HUDEP-2 (cell line): Measurements from ENCODE around the gene FLT3LG.

ENCODE experiments used
- DNase-seq, 76 experiments: peaks; one replicate each; lab custom pipeline; 2025; ENCODE audit not compliant: unreplicated experiment in 76 of 76; lab: John Stamatoyannopoulos, UW

FLT3LG gene

DNA sequence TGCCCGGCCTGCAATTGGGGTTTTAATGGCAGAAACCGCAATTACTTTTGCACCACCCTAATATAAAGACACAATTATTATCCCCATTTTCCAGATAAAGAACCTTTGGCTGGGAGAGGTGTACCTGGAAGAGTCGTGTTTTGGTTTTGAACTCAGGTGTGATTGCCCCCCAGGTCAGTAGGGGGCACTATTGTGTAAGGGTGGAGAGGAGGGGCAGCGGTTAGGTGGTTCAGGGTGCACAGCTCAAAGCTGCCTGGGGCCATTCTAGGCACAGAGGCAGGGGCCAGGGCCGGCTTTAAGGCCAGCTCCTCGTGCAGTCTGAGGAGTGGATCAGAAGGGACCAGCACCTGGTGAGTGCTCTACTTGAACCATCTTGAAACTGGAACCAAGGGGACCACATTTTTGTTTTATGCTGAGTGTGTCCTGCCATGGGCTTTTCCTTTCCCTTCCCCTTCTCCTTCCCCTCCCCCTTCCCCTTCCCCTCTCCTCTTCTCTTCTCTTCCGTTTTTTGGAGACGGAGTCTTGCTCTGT lies 32.6 kb downstream of the FLT3LG start:
- peak in 57 of 76 experiments; percentile 19 to 82 (median 63) for DNase-seq

DNA sequence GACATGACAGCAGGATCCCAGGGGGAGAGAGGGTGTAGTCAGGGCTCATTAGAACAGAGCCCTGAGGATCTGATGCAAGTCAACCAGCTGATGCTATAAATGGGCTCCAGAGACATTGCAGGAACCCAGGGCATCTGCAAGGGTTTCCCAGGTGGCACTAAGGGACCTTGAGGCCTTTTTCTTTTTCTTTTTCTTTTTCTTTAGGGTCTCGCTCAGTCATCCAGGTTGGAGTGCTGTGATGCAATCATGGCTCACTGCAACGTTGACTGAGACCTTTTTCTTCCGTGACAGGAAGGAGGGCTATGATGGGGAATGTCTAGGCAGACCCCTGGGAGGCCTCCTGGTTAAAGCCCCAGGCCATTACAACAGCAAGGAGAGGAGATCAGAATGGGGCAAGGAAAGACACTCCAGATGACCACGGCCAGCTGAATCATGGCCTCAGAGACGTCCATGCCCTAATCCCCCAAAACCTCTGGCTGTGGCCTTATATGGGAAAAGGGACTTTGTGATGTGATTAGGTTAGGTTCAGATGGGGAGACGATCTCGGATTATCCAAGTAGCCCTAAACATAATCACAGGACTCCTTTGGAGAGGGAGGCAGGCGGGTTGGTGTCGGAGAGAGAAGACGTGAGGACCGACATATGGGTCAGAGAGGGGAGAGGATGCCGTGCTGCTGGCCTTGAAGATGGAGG lies 33.9 kb downstream of the FLT3LG start:
- no peak for DNase-seq

DNA sequence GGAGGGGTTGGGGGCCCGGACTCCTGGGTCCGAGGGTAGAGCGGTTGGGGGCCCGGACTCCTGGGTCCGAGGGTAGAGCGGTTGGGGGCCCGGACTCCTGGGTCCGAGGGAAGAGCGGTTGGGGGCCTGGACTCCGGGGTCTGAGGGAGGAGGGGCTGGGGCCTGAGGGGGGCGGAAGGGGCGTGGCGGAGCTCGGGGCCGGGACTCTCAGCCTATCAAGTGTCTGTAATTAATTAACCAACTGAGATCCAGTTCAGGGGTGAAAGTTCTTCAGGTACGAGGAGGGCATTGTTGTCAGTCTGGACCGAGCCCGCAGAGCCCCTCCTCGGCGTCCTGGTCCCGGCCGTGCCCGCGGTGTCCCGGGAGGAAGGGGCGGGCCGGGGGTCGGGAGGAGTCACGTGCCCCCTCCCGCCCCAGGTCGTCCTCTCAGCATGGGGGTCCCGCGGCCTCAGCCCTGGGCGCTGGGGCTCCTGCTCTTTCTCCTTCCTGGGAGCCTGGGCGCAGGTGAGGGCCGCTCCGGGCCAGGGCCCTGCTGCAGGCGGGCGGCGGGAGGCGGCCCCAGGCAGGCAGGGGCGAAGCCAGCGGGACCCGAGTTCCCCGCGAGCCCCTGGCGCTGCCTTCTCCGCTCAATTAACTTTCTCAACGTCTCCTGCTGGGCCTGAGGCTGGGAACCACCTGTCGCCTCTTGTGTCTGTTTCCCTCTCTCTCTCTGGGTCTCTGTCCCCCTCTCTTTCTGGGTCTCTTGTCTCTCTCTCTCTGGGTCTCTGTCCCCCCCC lies 39.1 kb downstream of the FLT3LG start:
- no peak for DNase-seq

DNA sequence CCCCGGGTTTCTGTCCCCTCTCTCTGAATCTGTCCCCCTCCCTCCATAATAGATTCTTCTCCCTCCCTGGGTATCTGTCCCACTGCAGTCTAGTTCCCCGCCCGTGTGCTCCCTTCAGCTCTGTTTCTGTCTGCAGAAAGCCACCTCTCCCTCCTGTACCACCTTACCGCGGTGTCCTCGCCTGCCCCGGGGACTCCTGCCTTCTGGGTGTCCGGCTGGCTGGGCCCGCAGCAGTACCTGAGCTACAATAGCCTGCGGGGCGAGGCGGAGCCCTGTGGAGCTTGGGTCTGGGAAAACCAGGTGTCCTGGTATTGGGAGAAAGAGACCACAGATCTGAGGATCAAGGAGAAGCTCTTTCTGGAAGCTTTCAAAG lies 39.7 kb downstream of the FLT3LG start:
- DNase-seq: no peak

DNA sequence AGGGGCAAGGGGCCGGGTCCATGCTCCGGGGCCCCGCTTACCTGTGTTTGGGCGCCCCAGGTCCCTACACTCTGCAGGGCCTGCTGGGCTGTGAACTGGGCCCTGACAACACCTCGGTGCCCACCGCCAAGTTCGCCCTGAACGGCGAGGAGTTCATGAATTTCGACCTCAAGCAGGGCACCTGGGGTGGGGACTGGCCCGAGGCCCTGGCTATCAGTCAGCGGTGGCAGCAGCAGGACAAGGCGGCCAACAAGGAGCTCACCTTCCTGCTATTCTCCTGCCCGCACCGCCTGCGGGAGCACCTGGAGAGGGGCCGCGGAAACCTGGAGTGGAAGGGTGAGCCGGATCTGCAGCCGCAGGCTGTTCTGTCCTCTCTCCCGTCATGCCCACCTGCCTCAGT lies 40.1 kb downstream of the FLT3LG start:
- DNase-seq: no peak

DNA sequence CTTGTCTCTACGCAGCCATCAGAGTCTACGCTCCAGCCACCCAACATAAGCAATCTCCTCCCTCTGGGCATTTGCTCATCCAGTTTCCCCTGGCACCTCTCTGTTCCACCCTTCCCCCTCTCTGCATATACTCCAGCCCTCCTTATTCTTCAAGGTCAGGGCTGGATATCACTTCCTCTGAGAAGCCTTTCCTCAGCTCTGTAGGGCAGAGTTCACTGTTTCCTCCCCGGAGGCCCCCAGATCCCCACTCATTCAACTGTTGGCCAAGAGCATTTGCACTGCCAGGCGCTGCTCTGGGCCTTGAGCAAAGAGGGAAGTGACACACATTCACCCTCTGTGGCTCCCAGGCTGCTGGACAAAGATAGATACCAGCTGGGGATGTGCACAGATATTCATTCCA lies 41.8 kb downstream of the FLT3LG start:
- no peak for DNase-seq

DNA sequence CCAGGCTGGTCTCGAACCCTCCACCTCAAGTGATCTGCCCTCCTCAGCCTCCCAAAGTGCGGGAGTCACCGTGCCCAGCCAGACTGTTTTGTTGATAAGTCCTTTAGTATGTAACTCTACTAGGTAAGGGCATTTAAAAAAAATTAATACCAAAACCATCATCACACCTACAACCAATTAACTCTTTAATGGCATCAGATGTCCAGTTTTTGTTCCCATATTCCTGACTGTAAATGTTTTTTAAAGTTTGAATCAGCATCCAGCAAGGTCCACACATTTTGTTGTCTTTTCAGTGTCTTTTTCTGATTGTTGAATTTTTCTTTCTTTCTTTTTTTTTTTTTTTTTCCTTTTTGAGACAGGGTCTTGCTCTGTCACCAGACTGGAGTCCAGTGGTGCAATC lies 44.0 kb downstream of the FLT3LG start:
- no peak for DNase-seq

DNA sequence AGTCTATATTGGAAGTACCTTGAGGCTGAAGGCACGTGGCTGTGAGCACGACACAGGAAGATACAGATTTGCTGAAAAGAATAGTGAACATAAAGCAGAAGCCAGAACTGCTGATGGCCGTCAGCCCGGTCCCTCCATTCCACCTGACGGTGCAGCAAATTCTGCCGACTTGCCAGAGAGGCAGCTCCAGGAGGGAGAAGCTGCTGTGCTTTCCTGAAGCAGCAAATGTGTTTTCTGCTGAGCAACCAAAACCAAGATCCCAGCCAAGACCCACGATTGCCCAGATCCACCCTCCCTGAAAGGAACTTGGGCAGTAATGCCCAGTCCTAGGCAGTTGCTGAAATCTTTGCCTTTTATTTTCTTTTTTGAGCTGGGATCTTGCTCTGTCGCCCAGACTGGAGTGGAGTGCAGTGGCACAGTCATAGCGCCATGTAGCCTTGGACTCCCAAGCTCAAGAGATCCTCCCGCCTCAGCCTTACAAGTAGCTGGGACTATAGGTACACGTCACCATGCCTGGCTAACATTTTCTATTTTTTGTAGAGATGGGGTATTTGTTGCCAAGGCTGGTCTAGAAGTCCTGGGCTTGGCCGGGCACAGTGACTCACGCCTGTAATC lies 46.8 kb downstream of the FLT3LG start:
- no peak for DNase-seq

DNA sequence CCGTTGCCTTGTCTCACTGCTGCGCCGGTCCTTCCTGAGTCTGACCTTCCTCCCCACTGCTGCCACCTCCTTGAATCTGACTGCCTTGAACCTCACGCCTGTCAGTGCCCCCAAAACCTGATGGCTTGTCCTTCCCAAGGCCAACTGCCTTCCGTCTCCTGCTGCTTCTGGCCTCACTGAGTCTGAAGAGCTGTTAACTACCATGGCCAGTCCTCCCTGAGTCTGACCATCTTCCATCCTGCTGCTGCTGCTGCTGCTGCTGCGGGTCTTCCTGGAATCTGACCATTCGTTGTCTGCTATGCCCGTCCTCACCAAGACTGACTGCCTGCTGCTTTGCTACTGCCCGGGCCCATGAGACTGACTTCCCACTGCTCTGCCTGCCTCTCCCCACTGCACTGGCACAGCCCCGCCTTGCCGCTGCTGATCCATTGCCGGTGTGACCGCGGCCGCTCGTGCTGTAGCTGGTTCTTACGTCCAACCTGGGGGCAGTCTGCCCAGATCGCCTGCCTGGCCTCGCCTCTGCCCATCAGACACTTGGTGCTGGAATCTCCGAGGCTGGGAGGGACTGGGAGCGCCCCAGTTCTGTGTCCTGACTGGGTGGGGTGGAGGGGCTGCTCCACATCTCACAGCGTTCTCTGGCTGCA lies 50.9 kb downstream of the FLT3LG start:
- DNase-seq: no peak

DNA sequence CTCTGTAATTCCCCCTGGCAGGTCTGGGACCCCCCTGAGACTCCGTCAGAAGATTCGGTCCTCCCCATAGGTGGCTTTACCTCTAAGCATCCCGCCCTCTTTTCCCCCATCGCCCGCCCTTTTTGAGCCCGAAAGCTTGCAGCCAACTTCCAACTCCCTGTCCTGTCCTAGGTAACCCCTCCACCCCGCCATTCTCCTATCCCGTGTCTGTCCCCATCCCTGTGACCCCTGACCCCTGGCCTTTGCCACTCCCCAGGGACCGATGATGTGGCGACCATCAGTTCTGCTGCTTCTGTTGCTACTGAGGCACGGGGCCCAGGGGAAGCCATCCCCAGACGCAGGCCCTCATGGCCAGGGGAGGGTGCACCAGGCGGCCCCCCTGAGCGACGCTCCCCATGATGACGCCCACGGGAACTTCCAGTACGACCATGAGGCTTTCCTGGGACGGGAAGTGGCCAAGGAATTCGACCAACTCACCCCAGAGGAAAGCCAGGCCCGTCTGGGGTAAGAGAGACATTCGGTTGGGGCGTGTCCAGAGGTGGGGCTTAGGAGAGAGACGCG lies 54.3 kb downstream of the FLT3LG start:
- DNase-seq: no peak

DNA sequence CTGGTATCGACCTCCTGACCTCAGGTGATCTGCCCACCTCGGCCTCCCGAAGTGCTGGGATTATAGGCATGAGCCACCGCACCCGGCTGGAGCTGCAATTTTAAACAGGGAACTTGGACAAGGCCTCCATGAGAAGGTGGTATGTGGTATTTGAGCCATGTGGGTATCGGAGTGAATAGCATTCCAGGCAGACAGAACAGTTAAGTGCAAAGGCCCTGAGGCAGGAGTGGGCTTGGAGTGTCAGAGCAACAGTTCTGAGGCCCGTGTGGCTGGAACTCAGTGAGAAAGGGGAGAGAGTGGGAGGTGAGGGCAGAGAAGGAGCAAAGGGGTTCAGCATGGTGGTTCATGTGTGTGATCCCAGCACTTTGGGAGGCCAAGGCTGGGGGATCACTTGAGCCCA lies 56.7 kb downstream of the FLT3LG start:
- no peak for DNase-seq

DNA sequence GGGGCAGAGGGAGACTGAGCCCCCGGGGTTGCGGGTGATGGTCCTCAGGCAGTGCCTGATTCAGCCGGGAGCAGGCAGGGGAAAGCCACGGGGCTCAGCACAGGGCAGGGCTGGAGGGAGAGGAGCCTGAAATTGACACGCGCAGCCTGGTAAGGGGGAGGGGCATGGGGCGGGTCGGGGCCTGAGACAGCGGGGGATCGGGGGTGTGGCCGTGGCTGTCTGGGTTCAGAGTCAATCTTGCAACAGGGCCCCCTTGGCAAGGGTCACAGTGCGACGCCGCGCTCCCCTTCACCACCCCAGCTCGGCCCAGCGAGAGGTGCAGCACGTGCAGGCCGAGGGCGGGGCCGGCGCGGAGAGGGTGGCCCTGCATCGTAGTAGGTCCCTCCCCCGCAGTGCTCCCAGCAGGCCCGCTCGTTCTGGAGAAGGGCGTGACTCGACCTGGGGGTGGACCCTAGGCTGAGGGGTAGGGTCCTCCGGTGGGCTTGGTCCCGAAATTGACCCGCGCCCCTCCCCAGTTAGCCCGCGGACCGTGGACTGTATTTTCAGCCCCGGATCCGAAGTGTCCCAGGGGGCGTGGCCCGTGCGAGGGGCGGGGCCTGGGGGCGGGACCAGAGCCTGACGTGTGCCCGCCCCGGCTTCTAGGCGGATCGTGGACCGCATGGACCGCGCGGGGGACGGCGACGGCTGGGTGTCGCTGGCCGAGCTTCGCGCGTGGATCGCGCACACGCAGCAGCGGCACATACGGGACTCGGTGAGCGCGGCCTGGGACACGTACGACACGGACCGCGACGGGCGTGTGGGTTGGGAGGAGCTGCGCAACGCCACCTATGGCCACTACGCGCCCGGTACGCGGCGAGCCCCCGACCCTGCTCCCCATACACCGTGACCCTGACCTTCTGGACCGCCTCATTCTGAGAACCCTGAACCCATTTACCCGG lies 59.8 kb downstream of the FLT3LG start:
- DNase-seq: peak in 72 of 76 experiments; percentile 33 to 100 (median 81)

DNA sequence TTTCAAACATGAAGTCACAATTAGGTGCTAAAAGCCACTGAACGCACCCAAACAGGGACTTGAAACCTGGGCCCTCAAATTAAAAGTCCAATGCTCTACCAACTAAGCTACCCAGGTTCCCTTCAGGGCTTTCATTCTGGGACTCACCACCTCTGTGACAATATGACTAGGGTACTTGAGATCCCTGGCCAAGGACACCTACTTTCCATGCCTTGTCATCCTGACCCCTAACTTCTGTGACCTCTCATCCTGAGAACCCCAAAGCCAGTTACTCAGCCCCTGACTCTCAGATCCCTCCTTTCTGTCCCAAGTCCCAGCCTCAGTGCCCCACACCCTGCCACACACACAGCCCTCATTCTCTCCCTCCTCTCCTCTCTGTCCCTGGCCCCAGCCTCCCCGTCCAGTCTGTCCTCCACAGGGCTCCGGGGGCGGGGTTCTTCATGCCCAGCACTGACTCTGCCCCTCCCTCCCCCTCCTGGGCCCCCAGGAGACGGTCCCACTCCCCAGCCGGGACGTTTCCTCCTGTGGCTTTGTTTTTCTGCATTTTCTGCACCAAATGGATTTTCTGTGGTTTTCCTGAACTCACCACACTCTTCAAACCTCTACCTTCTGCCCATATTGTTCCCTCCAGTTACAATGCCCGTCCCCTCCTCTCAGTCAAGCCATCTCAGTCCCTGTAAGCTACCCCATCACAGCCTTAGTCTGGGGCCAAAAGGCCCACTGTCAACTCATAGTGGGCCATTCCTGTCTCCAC lies 60.8 kb downstream of the FLT3LG start:
- no peak for DNase-seq
